22Rv1 (cell line): ENCODE data around the gene CEP57L1.
"Not testable (repeated sequence)": the region's sequence is repeated elsewhere in the genome, so short reads cannot be mapped to it uniquely, and the experiment has no call there.

Experiments used
- ZFX ChIP-seq: fragments of 450-650 bp; IDR thresholded peaks from 2 replicates; pipeline ENCODE4 v1.6.1; 2017; ENCODE audit warnings: antibody characterized with exemption, borderline replicate concordance
- TF ChIP-seq, protein P1 (sequence below): fragments of 450-650 bp; IDR thresholded peaks from 2 replicates; pipeline ENCODE4 v1.5.1; 2017; ENCODE audit warnings: mild to moderate bottlenecking

DNA sequence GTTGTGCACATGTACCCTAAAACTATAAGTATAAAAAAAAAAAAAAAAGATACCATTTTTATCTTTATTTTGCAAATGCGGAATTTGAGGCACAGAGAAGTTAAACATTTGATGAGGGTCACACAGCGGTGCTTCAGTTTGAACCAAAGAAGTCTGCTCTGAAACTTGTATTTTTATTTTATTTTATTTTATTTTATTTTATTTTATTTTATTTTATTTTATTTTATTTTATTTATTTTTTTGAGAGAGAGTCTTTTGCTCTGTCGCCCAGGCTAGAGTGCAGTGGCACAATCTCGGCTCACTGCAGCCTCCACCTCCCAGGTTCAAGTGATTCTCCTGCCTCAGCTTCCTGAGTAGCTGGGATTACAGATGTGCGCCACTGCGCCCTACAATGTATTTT is 41.2 kb downstream of the CEP57L1 start:
- TF ChIP-seq, protein P1, sequence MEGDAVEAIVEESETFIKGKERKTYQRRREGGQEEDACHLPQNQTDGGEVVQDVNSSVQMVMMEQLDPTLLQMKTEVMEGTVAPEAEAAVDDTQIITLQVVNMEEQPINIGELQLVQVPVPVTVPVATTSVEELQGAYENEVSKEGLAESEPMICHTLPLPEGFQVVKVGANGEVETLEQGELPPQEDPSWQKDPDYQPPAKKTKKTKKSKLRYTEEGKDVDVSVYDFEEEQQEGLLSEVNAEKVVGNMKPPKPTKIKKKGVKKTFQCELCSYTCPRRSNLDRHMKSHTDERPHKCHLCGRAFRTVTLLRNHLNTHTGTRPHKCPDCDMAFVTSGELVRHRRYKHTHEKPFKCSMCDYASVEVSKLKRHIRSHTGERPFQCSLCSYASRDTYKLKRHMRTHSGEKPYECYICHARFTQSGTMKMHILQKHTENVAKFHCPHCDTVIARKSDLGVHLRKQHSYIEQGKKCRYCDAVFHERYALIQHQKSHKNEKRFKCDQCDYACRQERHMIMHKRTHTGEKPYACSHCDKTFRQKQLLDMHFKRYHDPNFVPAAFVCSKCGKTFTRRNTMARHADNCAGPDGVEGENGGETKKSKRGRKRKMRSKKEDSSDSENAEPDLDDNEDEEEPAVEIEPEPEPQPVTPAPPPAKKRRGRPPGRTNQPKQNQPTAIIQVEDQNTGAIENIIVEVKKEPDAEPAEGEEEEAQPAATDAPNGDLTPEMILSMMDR: not testable (repeated sequence)
- not testable (repeated sequence) for TF ChIP-seq ZFX
